B cell (primary cell): Measurements from ENCODE around the gene FSCN2. TPM values are rescaled to one million over a fixed set of nuclear protein-coding genes. Genes with fewer than 3 reads are reported as not detected.
A peak's percentile ranks its signal among the peaks of the same experiment; 100 is the strongest.

ENCODE experiments used
- ATAC-seq: fragments of 200-7000 bp; cut with Tn5 transposase; one replicate; pipeline ENCODE4 v1.10.0; 2021; ENCODE audit warnings: low read depth, mild to moderate bottlenecking, moderate number of reproducible peaks, moderate library complexity
- CTCF ChIA-PET: fragments of 350-600 bp; sonication (Branson Sonifier 250); formaldehyde crosslinking; loops from one replicate; lab custom pipeline; 2021; ENCODE audit warnings: antibody characterized with exemption, inconsistent platforms; lab: Charles Lee
- POLR2A ChIA-PET: fragments of 350-600 bp; sonication (Branson Sonifier 250); formaldehyde crosslinking; loops from one replicate; lab custom pipeline; 2021; ENCODE audit warnings: antibody characterized with exemption; lab: Charles Lee
- DNase-seq: peaks from one replicate; pipeline ENCODE4 v3.0.0; 2013
- H2AFZ ChIP-seq: 2 replicates; pipeline ENCODE4 v1.6.1; 2012; ENCODE audit warnings: mild to moderate bottlenecking, low read depth, low read length; ENCODE audit not compliant: insufficient read depth, poor library complexity, severe bottlenecking
- H3K27ac ChIP-seq, 2 donors: 1 replicate in 1 of 2; 2 replicates in 1 of 2; pipeline ENCODE4 v1.5.1; 2012 to 2013; ENCODE audit warnings: low read length in 2 of 2, mild to moderate bottlenecking in 2 of 2, moderate library complexity in 1 of 2
- H3K27me3 ChIP-seq, 4 experiments: fragments of 200-600 bp in 1 of 4; sonication (generic) in 1 of 4; replicated peaks in 1 of 4; 1 replicate in 2 of 4; 2 replicates in 2 of 4; pipeline versions ENCODE4 v1.6.1 to v1.7.0; 2013 to 2016; ENCODE audit warnings: low read length in 3 of 4, mild to moderate bottlenecking in 2 of 4, mixed read lengths in 1 of 4, moderate library complexity in 1 of 4; ENCODE audit not compliant: insufficient read depth in 4 of 4, control insufficient read depth in 3 of 4; ENCODE audit errors: control extremely low read depth in 1 of 4
- H3K36me3 ChIP-seq, 2 experiments: replicated peaks in 1 of 2; 1 replicate in 1 of 2; 2 replicates in 1 of 2; pipeline versions ENCODE4 v1.6.1 to v1.7.1; 2013; ENCODE audit warnings: low read length in 1 of 2; ENCODE audit not compliant: insufficient read depth in 2 of 2, control insufficient read depth in 1 of 2; ENCODE audit errors: control extremely low read depth in 1 of 2, extremely low read depth in 1 of 2
- H3K4me1 ChIP-seq, 2 donors: fragments of 200-600 bp in 1 of 2; sonication (generic) in 1 of 2; 1 replicate in 1 of 2; 2 replicates in 1 of 2; pipeline versions ENCODE4 v1.5.1 to v1.6.1; 2013 to 2017; ENCODE audit warnings: low read length in 2 of 2; ENCODE audit not compliant: control insufficient read depth in 2 of 2, insufficient read depth in 2 of 2
- H3K4me2 ChIP-seq: replicated peaks from 2 replicates; pipeline ENCODE3; 2012; ENCODE audit warnings: mild to moderate bottlenecking, low read depth, low read length; ENCODE audit not compliant: poor library complexity, severe bottlenecking
- H3K4me3 ChIP-seq, 5 experiments: fragments of 200-600 bp in 1 of 5; sonication (generic) in 1 of 5; 1 replicate in 3 of 5; 2 replicates in 2 of 5; pipeline versions ENCODE4 v1.5.1 to v1.7.0; 2011 to 2016; ENCODE audit warnings: low read length in 4 of 5, mild to moderate bottlenecking in 4 of 5, low read depth in 2 of 5, control low read depth in 1 of 5, moderate library complexity in 1 of 5; ENCODE audit not compliant: insufficient read depth in 1 of 5; ENCODE audit errors: control extremely low read depth in 1 of 5, extremely low read depth in 1 of 5
- H3K79me2 ChIP-seq: fragments of 200-600 bp; sonication (generic); one replicate; pipeline ENCODE4 v1.6.0; 2016; ENCODE audit warnings: low read length; ENCODE audit not compliant: control insufficient read depth, insufficient read depth
- H3K9ac ChIP-seq: fragments of 200-600 bp; sonication (generic); 2 replicates; pipeline ENCODE4 v1.6.1; 2017; ENCODE audit warnings: mild to moderate bottlenecking, low read length, moderate library complexity
- H3K9me3 ChIP-seq, 3 donors: one replicate each; pipeline versions ENCODE4 v1.6.1 to v1.7.1; 2013; ENCODE audit warnings: low read length in 2 of 3; ENCODE audit not compliant: control insufficient read depth in 2 of 3, insufficient read depth in 1 of 3; ENCODE audit errors: control extremely low read depth in 1 of 3
- H4K20me1 ChIP-seq: 2 replicates; pipeline ENCODE4 v1.6.0; 2012; ENCODE audit warnings: mild to moderate bottlenecking, low read length; ENCODE audit not compliant: insufficient read depth, control insufficient read depth, poor library complexity, severe bottlenecking
- H3K27ac Mint-ChIP-seq: one replicate; pipeline ENCODE4 v1.8.0; 2021; ENCODE audit warnings: mixed read lengths
- H3K27me3 Mint-ChIP-seq: one replicate; pipeline ENCODE4 v1.8.0; 2021; ENCODE audit warnings: mixed read lengths
- H3K4me1 Mint-ChIP-seq: one replicate; pipeline ENCODE4 v1.8.0; 2021; ENCODE audit warnings: mixed read lengths
- H3K4me3 Mint-ChIP-seq: one replicate; pipeline ENCODE4 v1.8.0; 2021; ENCODE audit warnings: mixed read lengths
- H3K9me3 Mint-ChIP-seq: one replicate; pipeline ENCODE4 v1.8.0; 2022; ENCODE audit warnings: mixed read lengths; ENCODE audit not compliant: insufficient read depth
- CTCF ChIP-seq: fragments of 200-600 bp; IDR thresholded peaks from one replicate; pipeline ENCODE4 v1.8.0; 2022; ENCODE audit warnings: antibody characterized with exemption, mild to moderate bottlenecking
- EZH2 ChIP-seq: IDR thresholded peaks from 2 replicates; pipeline ENCODE4 v1.6.1; 2012; ENCODE audit warnings: borderline replicate concordance, low read depth, mild to moderate bottlenecking, moderate library complexity, low read length; ENCODE audit not compliant: insufficient read depth, poor library complexity, severe bottlenecking
- WGBS: methylation state at CpG from one replicate; pipeline ENCODE4 v1.1.5; 2013; ENCODE audit warnings: missing lambda C conversion rate; ENCODE audit not compliant: insufficient coverage; 5-methylcytosine and 5-hydroxymethylcytosine counted together
- intact Hi-C: fragments of 100-400 bp; cut with micrococcal nuclease; formaldehyde crosslinking; loops from one replicate; pipeline ENCODE4 v1.10.0; 2022
- polyA plus RNA-seq: library from polyadenylated mRNA; depleted of rRNA; stranded (reverse); fragments of >200 nt; gene quantifications from 2 replicates; pipeline ENCODE4 v1.2.3, GENCODE V29; 2012
- total RNA-seq, 2 donors: library from RNA; stranded (reverse); fragments of 120-200 nt in 1 of 2; gene quantifications; 1 replicate in 1 of 2; 2 replicates in 1 of 2; pipeline versions ENCODE4 v1.2.3 to v1.2.4, GENCODE V29; 2013 to 2022

FSCN2 gene
- total and polyA plus RNA-seq, 2 donors (not counting 1 experiment from before 2014, with no cell fraction given) = 6.3 to 12.0 TPM

- TF ChIP-seq CTCF (no peak), EZH2 (no peak)
- WGBS = 5% methylated on average over 88 of the region's 94 CpGs
- Histone ChIP-seq H3K4me3 (peak overlapping the region; percentile 27 to 58 (median 49)), H3K9ac (peak overlapping the region; percentile 45), H3K4me2 (peak overlapping the region; percentile 100), H3K79me2 (no peaks in the 10 kb centered on the region), H3K9me3 (peaks cover 0 to 17% (median 0%) of the 10 kb centered on the region in 3 donors), H3K36me3 (no peaks in the 10 kb centered on the region), H3K27me3 (peaks cover 0 to 24% (median 12%) of the 10 kb centered on the region in 4 experiments), H2AFZ (peak overlapping the region; percentile 58), H4K20me1 (no peaks in the 10 kb centered on the region), H3K4me1 (peaks cover 38 to 40% of the 10 kb centered on the region in 2 donors), H3K27ac (peak overlapping the region in 1 of 2 donors; percentile 7)
- DNase-seq = peak; percentile 85
- CTCF ChIA-PET = interaction anchor here (0.6 to 4.7 kb wide), 3 partner anchors 120 to 189 kb away, joined by 3 to 58 read pairs (median 3); no protein-coding TSS in a partner anchor
- POLR2A ChIA-PET = interaction anchor here (0.6 kb wide), 1 partner anchor 1684 kb away, joined by 3 read pairs; the partner anchor contains the start of gene CBX8
- H3K27ac Mint-ChIP-seq = peak overlapping the region; percentile 2
- H3K4me3 Mint-ChIP-seq = peak overlapping the region; percentile 82
- ATAC-seq = peak; percentile 34
- peaks cover 24% of the 10 kb centered on the region for H3K4me1 Mint-ChIP-seq
- peaks cover 11% of the 10 kb centered on the region for H3K27me3 Mint-ChIP-seq
- no peaks in the 10 kb centered on the region for H3K9me3 Mint-ChIP-seq
- intact Hi-C loops = loop anchor here (10.0 kb wide), 1 partner anchor 124 kb away; no protein-coding TSS in a partner anchor
Observed at GRCh38 chr17:81481073-81481799, 46.9 kb upstream of the FSCN2 start.
